SHP77 treated with DMSO at 0.1 percent for 48 hours (cell line): ENCODE measurements around the gene EBF3.

Experiments
- DNase-seq: peaks from one replicate; lab custom pipeline; 2025; lab: John Stamatoyannopoulos, UW

Gene EBF3

GRCh38 chr10:129909531-129910256 is 54.4 kb downstream of the EBF3 start:
- no peak for DNase-seq

DNA sequence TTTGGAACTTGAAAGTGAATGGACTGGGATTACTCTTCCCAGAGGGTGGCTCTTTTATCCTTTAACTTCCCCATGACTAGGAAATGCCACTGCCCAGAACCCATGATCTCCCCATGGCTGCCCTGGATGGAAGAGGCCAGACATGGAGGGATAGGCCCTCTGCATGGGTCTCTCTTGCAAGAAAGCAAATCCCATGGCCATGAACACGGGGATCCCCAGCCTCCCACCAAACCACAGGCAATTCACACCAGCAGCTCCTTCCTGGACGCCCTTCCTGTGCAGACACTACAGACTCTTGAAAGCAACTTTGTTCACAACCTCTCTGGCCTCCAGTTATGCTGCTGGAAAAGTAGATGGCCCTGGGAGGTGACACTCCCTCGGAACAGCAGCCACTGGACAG is 55.0 kb downstream of the EBF3 start:
- DNase-seq: no peak

DNA sequence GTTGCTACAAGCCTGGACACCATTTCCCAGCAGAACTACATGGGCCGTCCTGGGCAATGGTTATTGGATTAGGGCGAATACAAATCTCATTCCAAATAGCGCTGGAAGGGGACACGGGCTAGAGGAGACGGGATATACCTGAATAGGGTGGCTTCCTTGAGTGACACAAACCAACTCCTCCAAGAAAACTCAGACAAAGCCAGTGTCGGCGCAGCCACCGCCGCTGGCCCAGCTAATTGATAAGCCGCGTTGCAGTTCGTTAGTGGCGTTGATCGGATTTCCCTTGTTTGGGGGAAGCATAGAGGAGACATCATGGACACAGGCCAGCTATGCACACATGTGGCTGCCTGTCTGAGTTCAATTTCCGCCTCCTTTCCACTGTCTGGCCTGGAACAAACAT is 55.7 kb downstream of the EBF3 start:
- no peak for DNase-seq

DNA sequence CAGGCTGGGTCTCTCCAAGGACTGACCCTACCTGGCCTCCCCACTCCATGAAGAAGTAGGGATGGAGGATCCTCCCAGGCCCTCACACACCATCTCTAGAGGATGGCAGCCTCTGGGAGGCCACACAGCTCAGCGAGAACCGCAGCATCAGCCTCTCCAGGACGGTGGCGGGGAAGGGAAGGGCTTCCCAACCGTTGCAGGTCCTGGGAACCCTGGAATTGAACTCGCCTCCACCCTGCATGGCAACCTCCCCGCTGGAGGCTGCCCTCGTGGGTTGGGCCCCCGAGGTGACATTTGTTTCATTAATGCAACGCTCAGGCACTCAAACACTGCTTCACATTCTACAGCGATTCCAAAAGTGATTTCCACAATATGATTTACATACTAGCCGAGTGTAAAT is 58.5 kb downstream of the EBF3 start:
- no peak for DNase-seq

GRCh38 chr10:129904323-129904722 is 59.8 kb downstream of the EBF3 start:
- no peak for DNase-seq

DNA sequence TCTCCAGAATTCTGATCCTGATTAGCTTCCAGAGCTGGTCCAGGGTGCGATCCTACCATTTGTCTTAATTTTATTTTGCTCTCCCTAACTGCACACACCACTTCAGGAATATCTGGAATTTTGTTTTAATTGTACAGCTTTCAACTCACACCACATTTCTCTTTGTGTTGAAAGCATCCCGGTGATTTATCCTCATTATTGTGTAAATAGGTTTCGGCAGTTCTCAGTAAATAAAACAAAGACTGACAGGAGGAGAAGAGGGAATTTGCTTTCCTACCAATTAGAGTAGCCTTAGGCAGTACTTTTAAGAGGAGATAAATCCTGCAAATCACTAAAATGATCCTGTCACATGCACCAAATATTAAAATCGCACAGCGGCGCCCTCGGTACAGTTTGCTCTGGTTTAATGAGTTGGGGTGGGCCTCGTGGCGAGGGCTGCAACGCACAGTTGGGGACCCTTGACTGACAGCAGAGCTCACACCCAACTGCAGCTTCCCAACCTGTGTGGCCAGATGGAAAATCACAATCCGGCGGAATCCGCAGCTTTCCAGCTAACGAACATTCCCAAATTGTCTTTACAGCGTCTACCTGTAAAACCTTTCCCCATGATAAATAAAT is 62.6 kb downstream of the EBF3 start:
- no peak for DNase-seq

DNA sequence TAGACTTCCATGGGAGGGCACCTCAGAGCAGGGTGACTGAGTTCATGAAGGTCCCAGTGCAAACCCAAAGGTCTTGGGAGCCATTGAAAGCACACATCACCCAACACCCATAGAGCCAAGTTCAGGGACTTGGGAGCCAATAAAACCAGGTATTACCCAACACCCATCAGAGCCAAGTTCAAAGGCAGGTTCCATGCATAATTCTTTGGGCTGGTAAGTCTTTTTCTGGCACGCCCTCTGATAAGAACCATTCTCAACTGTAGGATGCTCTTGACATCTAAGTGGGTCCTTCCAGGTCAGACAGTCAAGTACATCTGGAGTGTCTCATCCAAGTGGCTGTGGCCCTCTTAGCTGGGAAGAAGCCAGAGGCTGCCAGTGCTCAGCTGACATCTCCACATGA is 63.2 kb downstream of the EBF3 start:
- no peak for DNase-seq

GRCh38 chr10:129899276-129900130 is 64.6 kb downstream of the EBF3 start:
- no peak for DNase-seq

GRCh38 chr10:129898706-129899268 is 65.3 kb downstream of the EBF3 start:
- DNase-seq: no peak

DNA sequence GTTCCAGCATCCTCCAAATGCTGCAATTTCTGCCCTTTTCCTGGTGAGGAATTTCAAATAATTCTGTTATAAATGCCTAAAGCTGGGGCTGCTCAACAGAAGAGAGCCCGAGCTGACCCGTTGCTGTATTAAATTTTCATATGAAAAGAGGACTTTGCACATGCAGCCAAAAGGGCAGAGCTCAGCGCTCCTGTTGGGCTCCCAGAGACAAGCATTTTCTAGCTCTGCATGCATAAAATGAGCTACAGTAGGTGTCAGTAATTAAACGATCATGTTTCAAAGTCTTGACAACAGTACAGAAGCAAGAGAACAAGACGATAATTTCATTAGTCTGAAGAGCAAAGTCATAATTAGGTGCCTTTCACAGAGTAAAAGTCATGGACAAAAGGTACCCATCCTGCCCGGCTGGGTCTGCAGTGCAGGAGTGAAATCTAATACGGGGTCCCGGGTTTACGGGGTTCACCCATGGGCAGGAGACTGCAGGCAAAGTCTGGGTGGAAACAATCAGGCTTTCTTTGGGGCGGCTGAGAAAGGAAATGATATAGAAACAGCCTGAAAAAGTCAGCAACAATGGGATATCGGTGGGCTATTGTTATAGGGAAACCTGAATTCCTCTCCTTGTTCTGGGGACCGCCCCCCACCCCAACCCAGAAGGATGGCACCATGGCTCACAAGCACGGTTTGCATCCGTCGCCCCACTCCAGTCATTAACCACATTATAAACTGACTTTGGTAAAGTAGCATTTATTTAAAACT is 66.0 kb downstream of the EBF3 start:
- no peak for DNase-seq

GRCh38 chr10:129896860-129897200 is 67.2 kb downstream of the EBF3 start:
- DNase-seq: no peak

GRCh38 chr10:129896136-129896859 is 67.8 kb downstream of the EBF3 start:
- no peak for DNase-seq

DNA sequence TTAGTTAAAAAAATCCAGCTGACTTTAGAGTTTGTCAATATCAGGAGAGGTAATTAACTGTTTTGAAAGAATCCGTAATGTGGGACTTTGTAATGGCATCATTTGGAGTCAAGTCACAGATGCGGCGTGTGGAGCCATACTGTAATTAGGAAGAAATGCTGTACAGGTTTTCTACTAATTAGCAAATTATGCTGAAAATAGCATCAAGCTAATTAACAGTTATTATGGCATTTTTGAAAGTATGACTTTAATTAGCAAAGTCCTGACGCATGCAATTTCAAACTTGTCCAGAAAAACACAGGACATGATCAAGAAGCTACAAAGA is 68.3 kb downstream of the EBF3 start:
- DNase-seq: no peak

- DNase-seq: no peak
These were observed 69.4 kb downstream of the EBF3 start for GRCh38 chr10:129894698-129895097.

GRCh38 chr10:129893104-129894089 is 70.7 kb downstream of the EBF3 start:
- no peak for DNase-seq

DNA sequence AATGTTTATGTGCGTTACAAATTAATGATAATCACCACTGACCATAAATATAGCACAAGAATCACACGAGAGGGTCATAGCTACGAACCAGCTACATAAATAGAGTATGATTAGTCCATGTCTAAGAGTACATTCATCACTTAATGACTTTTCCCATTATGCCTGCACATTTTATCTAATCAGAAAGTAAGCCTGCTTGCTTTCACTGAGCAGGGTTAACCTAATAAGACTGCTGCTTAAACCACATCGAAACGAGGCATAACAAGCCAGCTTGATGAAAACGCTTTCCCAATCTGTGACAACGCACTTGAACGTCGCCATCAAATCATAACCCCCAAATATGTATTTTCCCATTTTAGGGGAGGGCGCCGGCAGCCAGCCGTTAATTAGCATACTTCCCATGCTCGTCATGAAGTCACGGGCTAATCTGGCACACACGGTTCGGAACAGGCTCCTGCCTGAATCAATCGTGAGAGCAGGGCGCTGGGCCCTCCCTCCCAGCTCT is 71.5 kb downstream of the EBF3 start:
- DNase-seq: no peak

DNA sequence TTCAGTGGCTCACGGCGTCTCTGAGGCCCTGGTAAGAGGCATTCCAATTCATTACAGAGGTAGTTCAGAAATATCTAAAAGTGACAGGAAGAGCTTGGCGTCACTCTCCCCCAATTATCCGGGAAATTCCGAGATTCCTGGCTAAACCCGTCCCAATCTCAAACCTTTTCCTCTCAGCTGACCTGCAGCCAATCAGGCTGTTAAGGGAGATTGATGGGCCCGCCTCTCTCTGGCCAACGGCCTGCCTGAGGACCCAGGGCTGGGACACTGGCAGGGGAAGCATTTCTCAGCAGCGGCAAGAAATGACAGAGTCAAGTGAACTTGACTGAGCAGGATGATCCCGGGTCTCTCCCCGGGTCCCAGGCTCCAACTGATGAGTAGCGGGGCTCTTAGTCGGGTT is 72.3 kb downstream of the EBF3 start:
- DNase-seq: no peak

- DNase-seq: no peak
These were observed 73.9 kb downstream of the EBF3 start for GRCh38 chr10:129890170-129890569.

GRCh38 chr10:129888784-129889616 is 75.1 kb downstream of the EBF3 start:
- no peak for DNase-seq
